LoVo (cell line): ENCODE results near the gene SMNDC1.
"Not testable (repeated sequence)": the region's sequence is repeated elsewhere in the genome, so short reads cannot be mapped to it uniquely, and the experiment has no call there.

Experiments used
- DNase-seq: peaks from one replicate; pipeline ENCODE4 v3.0.0-alpha.2; 2016; ENCODE audit warnings: low spot score

The SMNDC1 gene

GRCh38 chr10:110251392-110251791, 53.3 kb downstream of the SMNDC1 start:
- DNase-seq: not testable (repeated sequence)

- DNase-seq: not testable (repeated sequence)
Measured at GRCh38 chr10:110249489-110249888, 55.2 kb downstream of the SMNDC1 start.

GRCh38 chr10:110247833-110248232, 56.9 kb downstream of the SMNDC1 start:
- DNase-seq: not testable (repeated sequence)

- no peak for DNase-seq
Measured at GRCh38 chr10:110244550-110244949, 60.2 kb downstream of the SMNDC1 start.

- DNase-seq: no peak
Measured at GRCh38 chr10:110242511-110242910, 62.2 kb downstream of the SMNDC1 start.

- no peak for DNase-seq
Measured at GRCh38 chr10:110241841-110242240, 62.9 kb downstream of the SMNDC1 start.

GRCh38 chr10:110241407-110241806, 63.3 kb downstream of the SMNDC1 start:
- no peak for DNase-seq
